Left lung (tissue), 10 donors: ENCODE results near the gene CBX7. TPM values are rescaled to one million over a fixed set of nuclear protein-coding genes. Genes with fewer than 3 reads are reported as not detected.
A peak's percentile ranks its signal among the peaks of the same experiment; 100 is the strongest.

ENCODE experiments used
- ATAC-seq: fragments of 200-7000 bp; cut with Tn5 transposase; one replicate; pipeline ENCODE4 v1.9.1; 2020; ENCODE audit warnings: moderate library complexity
- DNase-seq, 4 donors: peaks; one replicate each; pipeline ENCODE4 v3.0.0-alpha.2; 2013 to 2020
- H3K27ac ChIP-seq, 2 donors: fragments of 200-600 bp; sonication (generic) in 1 of 2; one replicate each; pipeline versions ENCODE4 v1.5.0 to v1.8.0; 2020 to 2021
- H3K27me3 ChIP-seq, 2 donors: fragments of 200-600 bp; sonication (generic) in 1 of 2; one replicate each; pipeline versions ENCODE4 v1.5.0 to v1.8.0; 2020 to 2021
- H3K36me3 ChIP-seq, 2 donors: fragments of 200-600 bp; sonication (generic) in 1 of 2; one replicate each; pipeline versions ENCODE4 v1.5.0 to v1.8.0; 2020 to 2021
- H3K4me1 ChIP-seq, 2 donors: fragments of 200-600 bp; one replicate each; pipeline ENCODE4 v1.8.0; 2021
- H3K4me3 ChIP-seq, 2 donors: fragments of 200-600 bp; sonication (generic) in 1 of 2; one replicate each; pipeline versions ENCODE4 v1.5.0 to v1.8.0; 2020 to 2021; ENCODE audit warnings: mild to moderate bottlenecking in 1 of 2
- H3K9me3 ChIP-seq, 2 donors: fragments of 200-600 bp; sonication (generic) in 1 of 2; one replicate each; pipeline versions ENCODE4 v1.5.0 to v1.8.0; 2020 to 2021
- intact Hi-C, 2 donors: fragments of 100-400 bp; cut with DNase I; formaldehyde crosslinking; loops; one replicate each; pipeline versions ENCODE4 v1.11.2 to v1.14.2; 2022
- polyA plus RNA-seq, 6 donors: library from polyadenylated mRNA; unstranded; fragments of 120-200 nt; gene quantifications; one replicate each; pipeline ENCODE4 v1.2.1, GENCODE V29; 2013; ENCODE audit not compliant: insufficient read length in 6 of 6
- total RNA-seq, 2 donors: library from RNA; stranded (reverse); fragmentation: NEBNext Ultra II Directional; extraction: Animal tissue kit (Norgen Biotek cat#: 25700); gene quantifications; one replicate each; pipeline ENCODE4 v1.2.1, GENCODE V29; 2021
- TF ChIP-seq, protein P1 (sequence below), 2 donors: fragments of 200-600 bp; sonication (generic) in 1 of 2; IDR thresholded peaks; one replicate each; pipeline versions ENCODE4 v1.5.0 to v1.8.0; 2021; ENCODE audit warnings: antibody characterized with exemption in 2 of 2
- donor health status: DM: no; HTN: yes; CAD: no.
- donor health status: DM: no; HTN: no; CAD: no.

Gene CBX7
- total and polyA plus RNA-seq, 8 donors: 7.4 to 17.7 (median 8.8) TPM

DNA sequence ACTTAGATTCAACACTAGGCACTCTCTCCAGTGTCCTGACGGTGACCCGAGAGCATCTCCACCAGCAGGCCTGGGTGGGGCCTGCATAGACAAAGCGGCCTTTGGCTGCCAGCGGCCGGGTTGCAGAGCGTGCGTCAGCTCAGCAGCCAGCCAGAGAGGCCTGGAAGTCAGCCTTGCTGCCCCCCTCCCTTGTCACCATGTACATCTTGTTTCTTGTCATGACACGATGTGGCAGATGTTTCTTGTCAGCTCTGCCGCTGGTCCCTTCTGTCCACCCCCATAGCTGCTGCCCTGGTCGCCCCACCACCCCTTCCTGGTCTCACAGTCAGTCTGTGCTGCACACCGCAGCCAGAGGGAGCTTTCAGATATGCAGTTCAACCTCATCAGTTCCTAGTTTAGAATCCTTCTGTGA is 33.1 kb upstream of the CBX7 start:
- TF ChIP-seq, protein P1, sequence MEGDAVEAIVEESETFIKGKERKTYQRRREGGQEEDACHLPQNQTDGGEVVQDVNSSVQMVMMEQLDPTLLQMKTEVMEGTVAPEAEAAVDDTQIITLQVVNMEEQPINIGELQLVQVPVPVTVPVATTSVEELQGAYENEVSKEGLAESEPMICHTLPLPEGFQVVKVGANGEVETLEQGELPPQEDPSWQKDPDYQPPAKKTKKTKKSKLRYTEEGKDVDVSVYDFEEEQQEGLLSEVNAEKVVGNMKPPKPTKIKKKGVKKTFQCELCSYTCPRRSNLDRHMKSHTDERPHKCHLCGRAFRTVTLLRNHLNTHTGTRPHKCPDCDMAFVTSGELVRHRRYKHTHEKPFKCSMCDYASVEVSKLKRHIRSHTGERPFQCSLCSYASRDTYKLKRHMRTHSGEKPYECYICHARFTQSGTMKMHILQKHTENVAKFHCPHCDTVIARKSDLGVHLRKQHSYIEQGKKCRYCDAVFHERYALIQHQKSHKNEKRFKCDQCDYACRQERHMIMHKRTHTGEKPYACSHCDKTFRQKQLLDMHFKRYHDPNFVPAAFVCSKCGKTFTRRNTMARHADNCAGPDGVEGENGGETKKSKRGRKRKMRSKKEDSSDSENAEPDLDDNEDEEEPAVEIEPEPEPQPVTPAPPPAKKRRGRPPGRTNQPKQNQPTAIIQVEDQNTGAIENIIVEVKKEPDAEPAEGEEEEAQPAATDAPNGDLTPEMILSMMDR (IDR thresholded peaks at IDR 0.05): peak in 1 of 2 donors; percentile 25
- peak in 2 of 4 donors; percentile 53 to 82 for DNase-seq
- H3K27me3 ChIP-seq: no peaks in the 10 kb centered on the region
- no peak overlapping the region for H3K4me3 ChIP-seq
- ATAC-seq: peak; percentile 78
- intact Hi-C loops: no loop called here
- no peaks in the 10 kb centered on the region for H3K9me3 ChIP-seq
- peak overlapping the region; percentile 61 to 83 for H3K27ac ChIP-seq
- H3K4me1 ChIP-seq: peaks cover 5 to 18% of the 10 kb centered on the region in 2 donors
- H3K36me3 ChIP-seq: no peaks in the 10 kb centered on the region

DNA sequence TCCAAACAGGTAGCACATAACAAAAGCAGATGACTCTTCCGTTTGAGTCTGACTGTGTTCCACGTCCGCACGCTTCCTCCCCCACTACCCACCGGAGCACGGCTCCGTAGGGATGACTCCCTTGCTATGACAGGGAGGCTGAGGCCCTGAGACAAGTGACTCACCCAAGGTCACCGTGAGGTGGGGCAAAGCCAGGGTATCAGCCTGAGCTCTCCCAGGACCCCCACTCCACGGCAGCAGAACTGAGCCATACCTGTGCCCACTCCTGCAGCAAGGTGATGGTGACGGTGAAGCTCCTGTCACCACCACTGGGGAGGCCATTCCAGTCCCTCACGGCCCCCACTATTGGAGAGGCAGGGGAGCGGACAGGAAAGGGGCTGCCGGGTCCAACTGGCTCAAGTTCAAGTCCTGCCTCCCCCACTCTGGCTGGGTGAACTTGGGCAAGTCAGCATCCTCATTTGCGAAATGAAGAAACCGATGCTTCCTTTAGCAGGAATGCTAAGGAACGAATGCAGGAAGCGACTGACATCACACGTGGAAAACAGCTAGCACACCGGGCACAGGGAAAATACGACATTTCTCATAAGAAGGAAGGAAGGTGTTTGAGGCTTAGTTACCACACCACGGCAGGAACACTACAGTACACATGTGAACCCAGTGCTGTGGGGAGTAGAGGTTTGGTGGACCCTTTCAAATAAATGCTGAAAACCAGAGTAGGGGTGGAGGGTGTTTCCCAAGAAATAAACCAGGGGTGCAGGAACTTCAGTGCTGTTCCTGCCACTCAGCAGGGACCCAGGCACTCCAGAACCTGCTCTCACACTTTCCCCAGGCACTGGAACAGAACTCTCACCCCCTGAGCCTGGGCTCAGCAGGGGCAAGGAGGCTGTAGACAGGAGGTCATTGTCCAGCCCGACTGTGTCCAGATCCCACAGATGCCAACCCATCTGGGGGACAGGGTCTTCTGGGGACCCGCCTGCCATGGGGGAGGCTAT is 32.4 kb upstream of the CBX7 start:
- no peak overlapping the region for H3K4me3 ChIP-seq
- H3K9me3 ChIP-seq: no peaks in the 10 kb centered on the region
- H3K27ac ChIP-seq: peak overlapping the region; percentile 61 to 83
- TF ChIP-seq, protein P1 (IDR thresholded peaks at IDR 0.05): no peak
- ATAC-seq (peak; percentile 38), DNase-seq (no peak)
- H3K4me1 ChIP-seq: peaks cover 5 to 22% of the 10 kb centered on the region in 2 donors
- intact Hi-C loops: no loop called here
- no peaks in the 10 kb centered on the region for H3K36me3 ChIP-seq
- H3K27me3 ChIP-seq: no peaks in the 10 kb centered on the region

DNA sequence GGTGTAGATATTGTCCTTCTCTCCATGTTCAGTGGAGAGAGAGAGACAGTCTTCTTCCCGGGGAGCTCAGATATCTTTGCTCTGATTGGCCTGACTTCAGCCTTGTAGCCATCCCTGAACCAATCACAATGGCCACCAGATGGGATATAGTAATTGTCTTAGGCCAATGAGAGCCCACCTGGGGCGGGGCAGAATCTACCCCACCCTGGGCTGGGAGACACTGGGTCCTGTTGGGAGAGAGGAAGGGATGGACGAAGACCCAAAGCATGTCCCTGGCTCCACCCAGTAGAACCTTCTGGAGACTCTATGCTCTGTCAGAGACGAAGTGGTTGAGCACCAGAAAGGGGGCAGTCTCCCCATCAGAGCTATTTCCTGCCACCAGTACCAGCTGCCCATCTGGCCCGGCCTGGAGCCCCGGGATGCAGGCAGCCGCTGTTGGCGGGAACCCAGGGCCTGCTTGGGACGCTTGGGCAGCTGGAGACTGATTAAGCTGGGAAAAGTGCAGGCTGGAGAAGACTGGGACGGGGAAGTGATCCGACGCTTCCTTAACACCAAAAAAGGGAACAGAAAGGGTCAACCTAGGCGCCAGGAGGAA is 31.6 kb upstream of the CBX7 start:
- ATAC-seq: peak; percentile 30
- no peak for DNase-seq
- Histone ChIP-seq H3K9me3 (no peaks in the 10 kb centered on the region), H3K27ac (peak overlapping the region; percentile 61 to 83), H3K36me3 (no peaks in the 10 kb centered on the region), H3K4me1 (peaks cover 5 to 28% of the 10 kb centered on the region in 2 donors), H3K4me3 (no peak overlapping the region), H3K27me3 (no peaks in the 10 kb centered on the region)
- intact Hi-C loops: no loop called here
- TF ChIP-seq, protein P1 (IDR thresholded peaks at IDR 0.05): no peak

DNA sequence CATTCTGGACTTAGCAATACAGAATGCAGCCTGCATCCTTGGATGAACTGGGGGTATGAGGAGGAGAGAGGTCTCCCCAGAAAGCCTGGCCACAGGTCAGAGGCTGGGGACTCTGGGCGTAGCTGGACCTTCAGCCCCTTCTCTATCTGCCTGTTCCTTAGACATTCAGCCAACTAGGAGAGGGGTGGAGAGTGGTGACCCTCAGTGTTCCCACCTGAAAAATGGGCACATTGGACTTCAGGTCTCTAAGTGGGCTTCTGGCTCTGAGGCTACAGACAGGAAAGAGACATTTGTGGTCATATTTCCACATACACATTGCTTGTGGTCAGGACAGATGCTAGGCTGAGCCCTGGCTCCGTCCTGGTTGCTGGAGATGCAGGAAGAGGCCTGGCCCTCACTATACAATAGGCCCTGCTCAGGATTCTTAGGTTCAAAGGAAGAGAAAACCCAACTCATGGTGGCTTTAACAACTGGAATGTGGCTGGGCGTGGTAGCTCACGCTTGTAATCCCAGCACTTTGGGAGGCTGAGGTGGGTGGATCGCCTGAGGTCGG is 30.1 kb upstream of the CBX7 start:
- TF ChIP-seq, protein P1 (IDR thresholded peaks at IDR 0.05): no peak
- ATAC-seq (no peak), DNase-seq (no peak)
- no peaks in the 10 kb centered on the region for H3K9me3 ChIP-seq
- H3K4me3 ChIP-seq: no peak overlapping the region
- peaks cover 5 to 29% of the 10 kb centered on the region in 2 donors for H3K4me1 ChIP-seq
- intact Hi-C loops: no loop called here
- H3K27me3 ChIP-seq: no peaks in the 10 kb centered on the region
- no peak overlapping the region for H3K27ac ChIP-seq
- no peaks in the 10 kb centered on the region for H3K36me3 ChIP-seq

DNA sequence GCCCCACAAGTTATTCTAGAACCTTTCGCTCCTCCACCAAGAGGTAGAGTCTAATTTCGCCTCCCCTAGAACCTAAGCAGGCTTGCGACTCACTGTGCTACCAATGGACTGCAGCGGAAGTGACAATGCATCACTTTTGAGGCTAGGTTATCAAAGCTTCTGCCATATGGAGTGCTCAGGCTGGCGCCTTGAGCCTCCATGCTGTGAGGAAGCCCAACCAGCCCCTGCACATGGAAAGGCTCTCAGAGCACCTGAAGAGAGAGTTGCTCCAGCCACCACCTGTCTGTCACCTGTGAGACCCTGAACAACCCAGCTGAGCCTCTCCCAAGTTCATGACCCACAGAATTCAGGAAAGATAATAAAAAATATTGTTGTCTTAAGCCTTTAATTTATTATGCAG is 29.3 kb upstream of the CBX7 start:
- ATAC-seq (no peak), DNase-seq (no peak)
- intact Hi-C loops: no loop called here
- H3K27me3 ChIP-seq: no peaks in the 10 kb centered on the region
- peaks cover 5 to 37% of the 10 kb centered on the region in 2 donors for H3K4me1 ChIP-seq
- TF ChIP-seq, protein P1 (IDR thresholded peaks at IDR 0.05): no peak
- H3K9me3 ChIP-seq: no peaks in the 10 kb centered on the region
- no peaks in the 10 kb centered on the region for H3K36me3 ChIP-seq
- H3K27ac ChIP-seq: no peak overlapping the region
- H3K4me3 ChIP-seq: no peak overlapping the region
